Astrocyte (in vitro differentiated cells and primary cell): Measurements from ENCODE around the gene STON2. TPM values are rescaled to one million over a fixed set of nuclear protein-coding genes. Genes with fewer than 3 reads are reported as not detected.

Experiments
- DNase-seq: peaks from one replicate; pipeline ENCODE4 v3.0.0-alpha.2; 2010; ENCODE audit warnings: low read depth
- FAIRE-seq: peaks from 2 replicates; lab custom pipeline; 2011; peaks lifted over from hg19 to GRCh38; lab: Jason Lieb, UNC
- H2AFZ ChIP-seq: 2 replicates; pipeline ENCODE4 v1.6.0; 2012; ENCODE audit warnings: low read depth, low read length, inconsistent platforms
- H3K27ac ChIP-seq: 2 replicates; pipeline ENCODE4 v1.5.1; 2011; ENCODE audit warnings: low read depth, low read length, inconsistent platforms
- H3K27me3 ChIP-seq: 2 replicates; pipeline ENCODE4 v1.6.0; 2011; ENCODE audit warnings: low read length, inconsistent platforms; ENCODE audit not compliant: insufficient read depth
- H3K36me3 ChIP-seq: 2 replicates; pipeline ENCODE4 v1.5.1; 2011; ENCODE audit warnings: low read length, inconsistent platforms; ENCODE audit not compliant: insufficient read depth
- H3K4me1 ChIP-seq: 2 replicates; pipeline ENCODE4 v1.5.1; 2011; ENCODE audit warnings: low read length, inconsistent platforms; ENCODE audit not compliant: insufficient read depth
- H3K4me2 ChIP-seq: 2 replicates; pipeline ENCODE4 v1.6.0; 2012; ENCODE audit warnings: low read length, inconsistent platforms
- H3K4me3 ChIP-seq: 2 replicates; pipeline ENCODE4 v1.5.1; 2011; ENCODE audit warnings: low read depth, mild to moderate bottlenecking, low read length, inconsistent platforms; ENCODE audit not compliant: insufficient read depth
- H3K79me2 ChIP-seq: 2 replicates; pipeline ENCODE4 v1.6.0; 2012; ENCODE audit warnings: mild to moderate bottlenecking, low read length, inconsistent platforms; ENCODE audit not compliant: insufficient read depth
- H3K9ac ChIP-seq: 2 replicates; pipeline ENCODE4 v1.6.0; 2012; ENCODE audit warnings: mild to moderate bottlenecking, low read length, inconsistent platforms
- H3K9me3 ChIP-seq: 2 replicates; pipeline ENCODE4 v1.5.1; 2012; ENCODE audit warnings: low read depth, mild to moderate bottlenecking, low read length, inconsistent platforms; ENCODE audit not compliant: insufficient read depth
- H4K20me1 ChIP-seq: 2 replicates; pipeline ENCODE4 v1.6.0; 2012; ENCODE audit warnings: low read length, inconsistent platforms; ENCODE audit not compliant: insufficient read depth
- H3K27ac Mint-ChIP-seq: one replicate; pipeline ENCODE4 v1.8.0; 2021; ENCODE audit warnings: mild to moderate bottlenecking, mixed read lengths; ENCODE audit not compliant: unreplicated experiment
- H3K27me3 Mint-ChIP-seq: one replicate; pipeline ENCODE4 v1.8.0; 2021; ENCODE audit warnings: low read depth, mixed read lengths; ENCODE audit not compliant: unreplicated experiment
- H3K36me3 Mint-ChIP-seq: one replicate; pipeline ENCODE4 v1.8.0; 2021; ENCODE audit warnings: low read depth, mixed read lengths; ENCODE audit not compliant: unreplicated experiment
- H3K4me1 Mint-ChIP-seq: one replicate; pipeline ENCODE4 v1.8.0; 2021; ENCODE audit warnings: low read depth, mixed read lengths; ENCODE audit not compliant: unreplicated experiment
- H3K4me3 Mint-ChIP-seq: one replicate; pipeline ENCODE4 v1.8.0; 2021; ENCODE audit warnings: mild to moderate bottlenecking, moderate library complexity, mixed read lengths; ENCODE audit not compliant: unreplicated experiment
- H3K9me3 Mint-ChIP-seq: one replicate; pipeline ENCODE4 v1.8.0; 2021; ENCODE audit warnings: mild to moderate bottlenecking, mixed read lengths; ENCODE audit not compliant: unreplicated experiment
- EZH2 ChIP-seq: IDR thresholded peaks from 2 replicates; pipeline ENCODE4 v1.6.1; 2012; ENCODE audit warnings: mild to moderate bottlenecking, low read length, inconsistent platforms; ENCODE audit not compliant: insufficient read depth
- total RNA-seq: library from RNA; stranded (reverse); gene quantifications from 2 replicates; pipeline ENCODE4 v1.2.1, GENCODE V29; 2021
- TF ChIP-seq, protein P1 (sequence below): IDR thresholded peaks from 2 replicates; pipeline ENCODE4 v1.5.1; 2011; ENCODE audit warnings: low read depth, mild to moderate bottlenecking, inconsistent platforms, low read length, moderate library complexity; ENCODE audit not compliant: insufficient read depth

STON2 gene
- total RNA-seq, 1 donor from 2014 or later: 52.9 TPM

DNA sequence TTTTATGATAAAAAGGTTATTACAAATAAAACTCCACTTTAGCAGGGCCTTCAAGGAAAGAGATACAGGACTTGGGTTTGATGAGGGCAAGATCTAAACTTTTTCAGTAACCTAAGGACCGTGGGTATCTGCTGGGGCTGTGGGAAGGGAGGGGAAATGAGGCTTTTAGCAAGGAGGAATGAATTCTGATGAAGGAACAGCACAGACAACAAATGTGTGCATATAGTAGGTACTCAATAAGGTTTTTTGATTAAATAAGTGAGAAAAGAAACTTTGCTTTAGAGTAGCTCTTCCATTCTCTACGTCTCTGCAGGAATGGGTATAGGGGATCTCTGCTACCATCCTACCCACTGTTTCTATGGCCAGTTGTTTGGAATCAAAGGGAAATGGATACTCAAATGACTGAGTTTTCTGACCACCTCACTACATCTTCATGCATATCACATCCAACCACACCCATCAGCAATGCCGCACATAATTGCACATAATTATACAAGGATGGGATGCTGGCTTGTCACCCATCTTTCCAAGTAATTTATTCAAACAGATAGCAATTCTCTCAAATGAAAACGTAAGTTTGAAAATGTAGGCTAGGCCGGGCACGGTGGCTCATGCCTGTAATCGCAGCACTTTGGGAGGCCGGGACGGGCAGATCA lies 119.9 kb downstream of the STON2 start:
- TF ChIP-seq, protein P1, sequence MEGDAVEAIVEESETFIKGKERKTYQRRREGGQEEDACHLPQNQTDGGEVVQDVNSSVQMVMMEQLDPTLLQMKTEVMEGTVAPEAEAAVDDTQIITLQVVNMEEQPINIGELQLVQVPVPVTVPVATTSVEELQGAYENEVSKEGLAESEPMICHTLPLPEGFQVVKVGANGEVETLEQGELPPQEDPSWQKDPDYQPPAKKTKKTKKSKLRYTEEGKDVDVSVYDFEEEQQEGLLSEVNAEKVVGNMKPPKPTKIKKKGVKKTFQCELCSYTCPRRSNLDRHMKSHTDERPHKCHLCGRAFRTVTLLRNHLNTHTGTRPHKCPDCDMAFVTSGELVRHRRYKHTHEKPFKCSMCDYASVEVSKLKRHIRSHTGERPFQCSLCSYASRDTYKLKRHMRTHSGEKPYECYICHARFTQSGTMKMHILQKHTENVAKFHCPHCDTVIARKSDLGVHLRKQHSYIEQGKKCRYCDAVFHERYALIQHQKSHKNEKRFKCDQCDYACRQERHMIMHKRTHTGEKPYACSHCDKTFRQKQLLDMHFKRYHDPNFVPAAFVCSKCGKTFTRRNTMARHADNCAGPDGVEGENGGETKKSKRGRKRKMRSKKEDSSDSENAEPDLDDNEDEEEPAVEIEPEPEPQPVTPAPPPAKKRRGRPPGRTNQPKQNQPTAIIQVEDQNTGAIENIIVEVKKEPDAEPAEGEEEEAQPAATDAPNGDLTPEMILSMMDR: no peak
- TF ChIP-seq EZH2: no peak
- no peak overlapping the region for H2AFZ ChIP-seq
- H3K4me3 ChIP-seq: no peak overlapping the region
- Mint-ChIP-seq H3K4me3 (no peak overlapping the region), H3K4me1 (peaks cover 7% of the 10 kb centered on the region), H3K9me3 (no peaks in the 10 kb centered on the region), H3K27ac (no peak overlapping the region), H3K27me3 (no peaks in the 10 kb centered on the region), H3K36me3 (peaks cover 27% of the 10 kb centered on the region)
- no peaks in the 10 kb centered on the region for H3K9me3 ChIP-seq
- no peak overlapping the region for H3K9ac ChIP-seq
- FAIRE-seq (no peak), DNase-seq (no peak)
- H3K36me3 ChIP-seq: no peaks in the 10 kb centered on the region
- H3K4me2 ChIP-seq: no peak overlapping the region
- H3K4me1 ChIP-seq: no peaks in the 10 kb centered on the region
- no peaks in the 10 kb centered on the region for H4K20me1 ChIP-seq
- H3K27me3 ChIP-seq: no peaks in the 10 kb centered on the region
- no peak overlapping the region for H3K27ac ChIP-seq
- no peaks in the 10 kb centered on the region for H3K79me2 ChIP-seq

DNA sequence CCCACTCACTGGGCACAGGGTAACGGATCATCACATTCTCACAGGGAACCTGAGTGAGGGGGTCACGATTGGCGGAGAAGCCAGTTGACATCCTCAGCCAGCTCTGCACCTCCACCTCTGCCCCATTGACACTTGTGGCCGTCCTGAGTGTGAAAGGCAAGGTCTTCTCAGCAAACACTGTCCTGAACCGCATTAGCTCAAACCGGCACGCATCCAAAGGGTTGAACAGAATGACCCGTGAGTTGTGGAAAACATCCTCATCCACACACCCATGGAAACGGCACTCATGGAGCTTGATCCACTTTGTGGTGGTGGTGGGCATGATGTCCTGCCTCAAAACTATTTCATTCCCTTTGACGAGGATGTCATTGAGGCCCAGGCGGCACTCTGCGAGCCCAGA lies 123.0 kb downstream of the STON2 start:
- Mint-ChIP-seq H3K27me3 (no peaks in the 10 kb centered on the region), H3K36me3 (peaks cover 27% of the 10 kb centered on the region), H3K4me1 (peaks cover 7% of the 10 kb centered on the region), H3K27ac (no peak overlapping the region), H3K9me3 (no peaks in the 10 kb centered on the region), H3K4me3 (no peak overlapping the region)
- H3K36me3 ChIP-seq: no peaks in the 10 kb centered on the region
- no peaks in the 10 kb centered on the region for H3K79me2 ChIP-seq
- no peak overlapping the region for H2AFZ ChIP-seq
- no peak for DNase-seq
- TF ChIP-seq, protein P1: no peak
- TF ChIP-seq EZH2: no peak
- H3K27me3 ChIP-seq: peaks cover 2% of the 10 kb centered on the region
- H3K27ac ChIP-seq: no peak overlapping the region
- H3K9me3 ChIP-seq: no peaks in the 10 kb centered on the region
- no peak overlapping the region for H3K4me3 ChIP-seq
- no peak overlapping the region for H3K9ac ChIP-seq
- no peaks in the 10 kb centered on the region for H3K4me1 ChIP-seq
- no peaks in the 10 kb centered on the region for H4K20me1 ChIP-seq
- no peak overlapping the region for H3K4me2 ChIP-seq
- FAIRE-seq: no peak
